Keratinocyte (primary cell): ENCODE data around the gene EMILIN1. TPM values are rescaled to one million over a fixed set of nuclear protein-coding genes. Genes with fewer than 3 reads are reported as not detected.

Experiments used
- DNase-seq: peaks from one replicate; pipeline ENCODE4 v3.0.0-alpha.2; 2011; ENCODE audit warnings: low read depth, missing footprints, low spot score
- FAIRE-seq: peaks from 2 replicates; lab custom pipeline; 2011; peaks lifted over from hg19 to GRCh38; lab: Jason Lieb, UNC
- H2AFZ ChIP-seq: 2 replicates; pipeline ENCODE4 v1.6.0; 2012; ENCODE audit warnings: low read length, control low read depth, inconsistent platforms; ENCODE audit not compliant: control insufficient read depth
- H3K27ac ChIP-seq: 2 replicates; pipeline ENCODE4 v1.5.1; 2011; ENCODE audit warnings: low read length; ENCODE audit not compliant: control insufficient read depth, insufficient read depth
- H3K27me3 ChIP-seq: 3 replicates; pipeline ENCODE4 v1.6.0; 2011; ENCODE audit warnings: low read length; ENCODE audit not compliant: control insufficient read depth, insufficient read depth; ENCODE audit errors: extremely low read depth
- H3K36me3 ChIP-seq, 2 experiments: 2 replicates in 1 of 2; 3 replicates in 1 of 2; pipeline ENCODE4 v1.5.1; 2011; ENCODE audit warnings: low read length in 2 of 2, mild to moderate bottlenecking in 1 of 2; ENCODE audit not compliant: control insufficient read depth in 2 of 2, insufficient read depth in 2 of 2; ENCODE audit errors: extremely low read depth in 1 of 2
- H3K4me1 ChIP-seq: 3 replicates; pipeline ENCODE4 v1.5.1; 2011; ENCODE audit warnings: low read length; ENCODE audit not compliant: control insufficient read depth, insufficient read depth; ENCODE audit errors: extremely low read depth
- H3K4me2 ChIP-seq: 3 replicates; pipeline ENCODE4 v1.6.0; 2011; ENCODE audit warnings: low read depth, low read length; ENCODE audit not compliant: control insufficient read depth, insufficient read depth; ENCODE audit errors: extremely low read depth
- H3K4me3 ChIP-seq, 3 experiments: fragments of 200-600 bp in 1 of 3; sonication (generic) in 1 of 3; 2 replicates in 2 of 3; 3 replicates in 1 of 3; pipeline ENCODE4 v1.5.1; 2011 to 2016; ENCODE audit warnings: low read length in 3 of 3, mild to moderate bottlenecking in 3 of 3, control low read depth in 2 of 3, inconsistent platforms in 1 of 3, low read depth in 1 of 3, mixed read lengths in 1 of 3, mixed run types in 1 of 3, moderate library complexity in 1 of 3; ENCODE audit not compliant: control insufficient read depth in 2 of 3, insufficient read depth in 2 of 3; ENCODE audit errors: extremely low read depth in 1 of 3
- H3K79me2 ChIP-seq: 2 replicates; pipeline ENCODE4 v1.6.0; 2012; ENCODE audit warnings: low read length; ENCODE audit not compliant: control insufficient read depth, insufficient read depth
- H3K9ac ChIP-seq: 3 replicates; pipeline ENCODE4 v1.6.0; 2011; ENCODE audit warnings: low read length; ENCODE audit not compliant: control insufficient read depth, insufficient read depth; ENCODE audit errors: extremely low read depth
- H3K9me1 ChIP-seq: 3 replicates; pipeline ENCODE4 v1.6.0; 2011; ENCODE audit warnings: low read length; ENCODE audit not compliant: control insufficient read depth, insufficient read depth; ENCODE audit errors: extremely low read depth
- H3K9me3 ChIP-seq: 2 replicates; pipeline ENCODE4 v1.5.1; 2012; ENCODE audit warnings: low read depth, low read length; ENCODE audit not compliant: control insufficient read depth
- H4K20me1 ChIP-seq: 3 replicates; pipeline ENCODE4 v1.6.0; 2011; ENCODE audit warnings: low read length; ENCODE audit not compliant: control insufficient read depth, insufficient read depth; ENCODE audit errors: extremely low read depth
- EZH2 ChIP-seq: IDR thresholded peaks from one replicate; pipeline ENCODE4 v1.6.1; 2012; ENCODE audit warnings: inconsistent platforms, mild to moderate bottlenecking, low read length, moderate library complexity
- dilution Hi-C: fragments of 300-500 bp; cut with MboI; formaldehyde crosslinking; loops from one replicate; pipeline ENCODE4 v1.7.0; 2020; ENCODE audit warnings: low sequenced_read_pairs; ENCODE audit not compliant: extremely low pct_ligation_motif_present
- polyA plus RNA-seq, 5 experiments: library from polyadenylated mRNA; depleted of rRNA in 3 of 5; stranded (reverse) in 3 of 5; stranded (forward) in 1 of 5; unstranded in 1 of 5; fragments of >200 nt; gene quantifications; 1 replicate in 1 of 5; 2 replicates in 3 of 5; 3 replicates in 1 of 5; pipeline versions ENCODE4 v1.2.1 to v1.2.3, GENCODE V29; 2011 to 2012; ENCODE audit warnings: missing spikeins in 2 of 5, low read depth in 1 of 5, low replicate concordance in 1 of 5
- TF ChIP-seq, protein P1 (sequence below), 3 experiments: IDR thresholded peaks in 1 of 3; conservative IDR thresholded peaks in 1 of 3; optimal IDR thresholded peaks in 1 of 3; 2 replicates in 2 of 3; 3 replicates in 1 of 3; pipeline versions ENCODE3 to v1.5.1; 2011; ENCODE audit warnings: low read length in 3 of 3, mild to moderate bottlenecking in 3 of 3, moderate library complexity in 2 of 3, control low read depth in 1 of 3, inconsistent platforms in 1 of 3; ENCODE audit not compliant: insufficient read depth in 2 of 3; ENCODE audit errors: extremely low read depth in 1 of 3

EMILIN1 gene
- polyA plus RNA-seq, 1 donor (not counting 4 experiments of a cell fraction or from before 2014, with no cell fraction given), result 0.03 TPM

- H2AFZ ChIP-seq, result no peak overlapping the region
- H3K27me3 ChIP-seq, result no peaks in the 10 kb centered on the region
- no peaks in the 10 kb centered on the region for H3K9me1 ChIP-seq
- dilution Hi-C loops, result no loop called here
- no peaks in the 10 kb centered on the region for H3K9me3 ChIP-seq
- TF ChIP-seq, protein P1, sequence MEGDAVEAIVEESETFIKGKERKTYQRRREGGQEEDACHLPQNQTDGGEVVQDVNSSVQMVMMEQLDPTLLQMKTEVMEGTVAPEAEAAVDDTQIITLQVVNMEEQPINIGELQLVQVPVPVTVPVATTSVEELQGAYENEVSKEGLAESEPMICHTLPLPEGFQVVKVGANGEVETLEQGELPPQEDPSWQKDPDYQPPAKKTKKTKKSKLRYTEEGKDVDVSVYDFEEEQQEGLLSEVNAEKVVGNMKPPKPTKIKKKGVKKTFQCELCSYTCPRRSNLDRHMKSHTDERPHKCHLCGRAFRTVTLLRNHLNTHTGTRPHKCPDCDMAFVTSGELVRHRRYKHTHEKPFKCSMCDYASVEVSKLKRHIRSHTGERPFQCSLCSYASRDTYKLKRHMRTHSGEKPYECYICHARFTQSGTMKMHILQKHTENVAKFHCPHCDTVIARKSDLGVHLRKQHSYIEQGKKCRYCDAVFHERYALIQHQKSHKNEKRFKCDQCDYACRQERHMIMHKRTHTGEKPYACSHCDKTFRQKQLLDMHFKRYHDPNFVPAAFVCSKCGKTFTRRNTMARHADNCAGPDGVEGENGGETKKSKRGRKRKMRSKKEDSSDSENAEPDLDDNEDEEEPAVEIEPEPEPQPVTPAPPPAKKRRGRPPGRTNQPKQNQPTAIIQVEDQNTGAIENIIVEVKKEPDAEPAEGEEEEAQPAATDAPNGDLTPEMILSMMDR (optimal IDR thresholded peaks at IDR 0.05 in 1 of 3, IDR thresholded peaks at IDR 0.05 in 1 of 3, conservative IDR thresholded peaks at IDR 0.05 in 1 of 3; ENCODE audit: extremely low read depth in 1 of 3, insufficient read depth in 2 of 3, low read length in 3 of 3), result no peak
- no peak for TF ChIP-seq EZH2
- DNase-seq, result no peak
- H4K20me1 ChIP-seq, result peaks cover 4% of the 10 kb centered on the region
- H3K36me3 ChIP-seq, result no peaks in the 10 kb centered on the region
- no peaks in the 10 kb centered on the region for H3K79me2 ChIP-seq
- no peak overlapping the region for H3K4me3 ChIP-seq
- no peak overlapping the region for H3K9ac ChIP-seq
- no peak for FAIRE-seq
- no peak overlapping the region for H3K27ac ChIP-seq
- no peak overlapping the region for H3K4me2 ChIP-seq
- H3K4me1 ChIP-seq, result peaks cover 4% of the 10 kb centered on the region
Observed at GRCh38 chr2:27097341-27097740, 18.9 kb downstream of the EMILIN1 start.

- H3K4me1 ChIP-seq, result peaks cover 4% of the 10 kb centered on the region
- no peak overlapping the region for H3K9ac ChIP-seq
- no peak overlapping the region for H3K27ac ChIP-seq
- peaks cover 4% of the 10 kb centered on the region for H4K20me1 ChIP-seq
- dilution Hi-C loops, result no loop called here
- H3K27me3 ChIP-seq, result peaks cover 9% of the 10 kb centered on the region
- H3K36me3 ChIP-seq, result no peaks in the 10 kb centered on the region
- no peaks in the 10 kb centered on the region for H3K79me2 ChIP-seq
- no peak for TF ChIP-seq EZH2
- TF ChIP-seq, protein P1 (optimal IDR thresholded peaks at IDR 0.05 in 1 of 3, IDR thresholded peaks at IDR 0.05 in 1 of 3, conservative IDR thresholded peaks at IDR 0.05 in 1 of 3; ENCODE audit: extremely low read depth in 1 of 3, insufficient read depth in 2 of 3, low read length in 3 of 3), result no peak
- H3K4me2 ChIP-seq, result no peak overlapping the region
- H2AFZ ChIP-seq, result no peak overlapping the region
- no peak overlapping the region for H3K4me3 ChIP-seq
- H3K9me3 ChIP-seq, result no peaks in the 10 kb centered on the region
- FAIRE-seq (no peak), DNase-seq (no peak)
- H3K9me1 ChIP-seq, result no peaks in the 10 kb centered on the region
Observed at GRCh38 chr2:27099334-27099955, 21.0 kb downstream of the EMILIN1 start.
